ENCODE data around the gene PEG3. TPM values are rescaled to one million over a fixed set of nuclear protein-coding genes. Genes with fewer than 3 reads are reported as not detected.

PEG3 gene
- total RNA-seq, 1 donor from 2014 or later: 0.53 TPM

DNA sequence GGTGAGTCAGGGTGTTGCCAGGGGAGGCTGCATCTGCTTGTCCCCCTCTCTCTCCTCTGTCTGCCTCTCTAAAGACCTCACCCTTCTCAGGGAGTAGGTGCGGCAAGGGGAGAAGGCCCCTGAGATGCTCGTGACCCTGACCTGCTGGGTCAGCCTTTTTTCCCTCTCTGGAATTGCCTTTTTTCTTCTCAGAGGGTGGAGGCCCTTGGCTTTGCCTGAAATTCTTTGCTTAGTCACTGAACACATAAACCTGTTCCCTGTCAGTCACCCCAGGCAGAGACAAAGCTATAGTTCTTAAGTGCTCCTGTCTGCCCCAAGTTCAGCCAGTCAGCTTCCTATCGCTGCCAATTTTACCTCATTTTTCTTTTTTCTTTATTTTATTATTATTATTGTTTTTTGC is 35.2 kb upstream of the PEG3 start:
- TF ChIP-seq, protein P1, sequence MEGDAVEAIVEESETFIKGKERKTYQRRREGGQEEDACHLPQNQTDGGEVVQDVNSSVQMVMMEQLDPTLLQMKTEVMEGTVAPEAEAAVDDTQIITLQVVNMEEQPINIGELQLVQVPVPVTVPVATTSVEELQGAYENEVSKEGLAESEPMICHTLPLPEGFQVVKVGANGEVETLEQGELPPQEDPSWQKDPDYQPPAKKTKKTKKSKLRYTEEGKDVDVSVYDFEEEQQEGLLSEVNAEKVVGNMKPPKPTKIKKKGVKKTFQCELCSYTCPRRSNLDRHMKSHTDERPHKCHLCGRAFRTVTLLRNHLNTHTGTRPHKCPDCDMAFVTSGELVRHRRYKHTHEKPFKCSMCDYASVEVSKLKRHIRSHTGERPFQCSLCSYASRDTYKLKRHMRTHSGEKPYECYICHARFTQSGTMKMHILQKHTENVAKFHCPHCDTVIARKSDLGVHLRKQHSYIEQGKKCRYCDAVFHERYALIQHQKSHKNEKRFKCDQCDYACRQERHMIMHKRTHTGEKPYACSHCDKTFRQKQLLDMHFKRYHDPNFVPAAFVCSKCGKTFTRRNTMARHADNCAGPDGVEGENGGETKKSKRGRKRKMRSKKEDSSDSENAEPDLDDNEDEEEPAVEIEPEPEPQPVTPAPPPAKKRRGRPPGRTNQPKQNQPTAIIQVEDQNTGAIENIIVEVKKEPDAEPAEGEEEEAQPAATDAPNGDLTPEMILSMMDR (IDR thresholded peaks at IDR 0.05; ENCODE audit: insufficient read depth, low read length, severe bottlenecking): no peak

DNA sequence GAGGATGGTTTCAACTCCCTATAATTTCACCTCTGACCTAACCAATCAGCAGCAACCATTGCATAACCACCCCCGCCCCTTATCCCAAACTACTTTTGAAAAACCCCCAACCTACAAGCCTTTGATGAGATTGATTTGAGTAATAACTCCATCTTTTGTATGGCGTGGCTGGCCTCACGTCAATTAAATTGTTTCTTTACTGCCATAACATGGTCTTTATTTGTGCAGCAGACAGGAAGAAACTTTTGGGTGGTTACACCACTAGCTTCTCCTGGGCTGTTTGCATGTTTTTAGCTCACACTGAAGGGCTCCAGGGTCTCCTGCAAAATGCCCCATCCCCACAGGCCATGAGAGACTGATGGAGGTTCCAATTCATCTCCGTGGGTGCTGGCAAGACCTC is 34.0 kb upstream of the PEG3 start:
- no peak overlapping the region for H3K4me3 ChIP-seq (ENCODE audit: low read depth, low read length)
- TF ChIP-seq, protein P1 (IDR thresholded peaks at IDR 0.05; ENCODE audit: insufficient read depth, low read length, severe bottlenecking): no peak
- DNase-seq (ENCODE audit: low read depth) (no peak), FAIRE-seq (no peak)
- H3K27me3 ChIP-seq (ENCODE audit: control insufficient read depth, insufficient read depth, low read length): no peaks in the 10 kb centered on the region
- H3K36me3 ChIP-seq (ENCODE audit: control insufficient read depth, insufficient read depth, low read length): no peaks in the 10 kb centered on the region

More for the DNA sequence above, 35.2 kb upstream of the PEG3 start:
- H3K4me3 ChIP-seq (ENCODE audit: low read depth, low read length): no peak overlapping the region
- no peaks in the 10 kb centered on the region for H3K36me3 ChIP-seq (ENCODE audit: control insufficient read depth, insufficient read depth, low read length)
- no peaks in the 10 kb centered on the region for H3K27me3 ChIP-seq (ENCODE audit: control insufficient read depth, insufficient read depth, low read length)
- FAIRE-seq: no peak
- no peak for DNase-seq (ENCODE audit: low read depth)

DNA sequence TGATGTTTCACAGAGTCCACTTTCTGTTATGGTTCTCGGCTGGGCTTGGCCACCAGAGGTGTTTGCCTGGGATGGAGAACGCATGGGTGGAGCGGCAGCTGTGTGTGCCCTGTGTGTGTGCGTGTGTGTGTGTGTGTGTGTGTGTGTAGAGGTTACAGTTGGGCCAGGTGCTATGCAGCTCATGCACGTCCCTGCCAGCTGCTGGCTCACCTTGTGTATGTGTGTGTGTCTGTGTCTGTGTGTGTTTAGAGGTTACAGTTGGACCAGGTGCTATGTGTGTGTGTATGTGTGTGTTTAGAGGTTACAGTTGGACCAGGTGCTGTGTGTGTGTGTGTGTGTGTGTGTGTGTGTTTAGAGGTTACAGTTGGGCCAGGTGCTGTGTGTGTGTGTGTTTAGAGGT is 33.0 kb upstream of the PEG3 start:
- FAIRE-seq: peak; percentile 18
- no peaks in the 10 kb centered on the region for H3K36me3 ChIP-seq (ENCODE audit: control insufficient read depth, insufficient read depth, low read length)
- TF ChIP-seq, protein P1 (IDR thresholded peaks at IDR 0.05; ENCODE audit: insufficient read depth, low read length, severe bottlenecking): no peak

DNA sequence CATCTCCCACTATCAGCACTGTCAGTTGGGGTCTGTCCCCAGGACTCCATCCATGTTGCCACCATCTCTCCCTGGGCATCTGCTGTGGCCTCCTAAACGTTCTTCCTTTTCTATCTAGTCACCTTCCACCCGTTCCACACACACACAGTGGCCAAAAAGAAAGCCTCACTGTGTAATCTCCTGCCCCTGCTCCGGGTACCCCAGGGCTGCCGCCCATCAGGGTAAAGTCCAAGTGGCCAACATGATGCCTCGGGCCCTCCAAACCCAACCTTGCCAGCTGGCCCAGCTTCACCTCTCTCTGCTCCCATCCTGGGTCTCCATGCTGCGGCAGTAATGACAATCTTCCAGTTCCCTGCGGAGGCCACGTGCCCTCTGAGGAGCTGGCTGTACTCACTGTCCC is 29.4 kb upstream of the PEG3 start:
- Histone ChIP-seq H3K4me3 (ENCODE audit: low read depth, low read length) (no peak overlapping the region), H3K27me3 (ENCODE audit: control insufficient read depth, insufficient read depth, low read length) (no peaks in the 10 kb centered on the region), H3K36me3 (ENCODE audit: control insufficient read depth, insufficient read depth, low read length) (no peaks in the 10 kb centered on the region)
- TF ChIP-seq, protein P1 (IDR thresholded peaks at IDR 0.05; ENCODE audit: insufficient read depth, low read length, severe bottlenecking): no peak
- DNase-seq (ENCODE audit: low read depth) (no peak), FAIRE-seq (no peak)

More for the DNA sequence above, 33.0 kb upstream of the PEG3 start:
- H3K27me3 ChIP-seq (ENCODE audit: control insufficient read depth, insufficient read depth, low read length): no peaks in the 10 kb centered on the region
- DNase-seq (ENCODE audit: low read depth): no peak
- no peak overlapping the region for H3K4me3 ChIP-seq (ENCODE audit: low read depth, low read length)

DNA sequence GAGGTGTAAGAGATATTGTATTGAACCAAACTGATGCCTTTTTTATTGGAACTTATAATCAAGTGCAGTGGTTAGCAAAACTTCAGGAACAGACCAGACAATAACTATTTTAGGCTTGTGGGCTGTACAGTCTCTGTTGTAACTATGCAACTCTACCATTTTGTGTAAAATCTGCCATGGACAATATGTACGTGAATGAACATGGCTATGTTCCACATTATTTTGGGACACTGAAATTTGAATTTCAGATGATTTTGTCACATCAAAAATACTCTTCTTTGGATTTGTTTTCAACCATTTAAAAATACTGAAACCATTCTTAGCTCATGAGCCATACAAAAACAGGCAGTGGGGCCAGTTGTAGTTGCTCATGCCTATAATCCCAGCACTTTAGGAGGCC is 27.9 kb upstream of the PEG3 start:
- DNase-seq (ENCODE audit: low read depth) (no peak), FAIRE-seq (no peak)
- H3K4me3 ChIP-seq (ENCODE audit: low read depth, low read length): no peak overlapping the region
- H3K36me3 ChIP-seq (ENCODE audit: control insufficient read depth, insufficient read depth, low read length): no peaks in the 10 kb centered on the region
- no peaks in the 10 kb centered on the region for H3K27me3 ChIP-seq (ENCODE audit: control insufficient read depth, insufficient read depth, low read length)
- TF ChIP-seq, protein P1 (IDR thresholded peaks at IDR 0.05; ENCODE audit: insufficient read depth, low read length, severe bottlenecking): no peak

DNA sequence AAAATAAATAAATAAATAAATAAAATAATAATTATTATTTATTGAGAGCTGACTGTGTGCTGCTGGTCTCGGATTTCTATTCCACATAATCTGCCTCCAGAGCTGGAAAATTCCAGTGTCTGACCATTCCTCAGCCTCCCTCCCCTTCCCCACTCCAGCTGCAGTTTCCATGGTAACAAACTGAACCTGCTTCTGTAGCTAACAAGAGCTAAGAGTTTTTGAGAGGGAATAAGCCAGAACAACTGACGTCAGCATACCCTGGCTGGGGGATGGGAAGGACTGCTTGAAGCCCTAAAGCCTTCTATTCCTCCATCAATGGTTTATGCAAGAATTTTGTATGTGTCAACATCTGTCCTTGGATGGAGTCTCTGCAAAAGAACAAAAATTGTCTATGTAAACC is 26.0 kb upstream of the PEG3 start:
- TF ChIP-seq, protein P1 (IDR thresholded peaks at IDR 0.05; ENCODE audit: insufficient read depth, low read length, severe bottlenecking): no peak
- Histone ChIP-seq H3K27me3 (ENCODE audit: control insufficient read depth, insufficient read depth, low read length) (no peaks in the 10 kb centered on the region), H3K4me3 (ENCODE audit: low read depth, low read length) (no peak overlapping the region), H3K36me3 (ENCODE audit: control insufficient read depth, insufficient read depth, low read length) (no peaks in the 10 kb centered on the region)
- DNase-seq (ENCODE audit: low read depth) (no peak), FAIRE-seq (no peak)
